Brain microvascular endothelial cell (primary cell): ENCODE results near the gene CKMT2.
A peak's percentile ranks its signal among the peaks of the same experiment; 100 is the strongest.

Experiments
- DNase-seq: peaks from one replicate; pipeline ENCODE4 v3.0.0-alpha.2; 2020
- H3K27ac ChIP-seq: fragments of 250-450 bp; sonication (Bioruptor Pico); 2 replicates; pipeline ENCODE4 v1.5.1; 2020; ENCODE audit warnings: mild to moderate bottlenecking, moderate library complexity
- H3K27me3 ChIP-seq: fragments of 250-450 bp; sonication (Bioruptor Pico); replicated peaks from 2 replicates; pipeline ENCODE4 v1.5.1; 2020; ENCODE audit warnings: mild to moderate bottlenecking
- H3K36me3 ChIP-seq: fragments of 250-450 bp; sonication (Bioruptor Pico); replicated peaks from 2 replicates; pipeline ENCODE4 v1.5.1; 2020; ENCODE audit warnings: mild to moderate bottlenecking
- H3K4me3 ChIP-seq: 2 replicates; pipeline ENCODE4 v1.5.1; 2011; ENCODE audit warnings: low read depth, mild to moderate bottlenecking, control low read depth, low read length, moderate library complexity
- CTCF ChIP-seq: IDR thresholded peaks from 2 replicates; pipeline ENCODE4 v1.5.1; 2011; ENCODE audit warnings: low read depth, mild to moderate bottlenecking, moderate library complexity, low read length, control low read depth, inconsistent platforms; ENCODE audit errors: missing control alignments
- in situ Hi-C: cut with HindIII; loops from 2 replicates; pipeline ENCODE4 v1.10.0; 2017; ENCODE audit warnings: low sequenced_read_pairs, low pct_ligation_motif_present

The CKMT2 gene

GRCh38 chr5:81245871-81246235 is 12.7 kb downstream of the CKMT2 start:
- in situ Hi-C loops, result no loop called here
- no peak for DNase-seq
- no peak overlapping the region for H3K27ac ChIP-seq
- no peaks in the 10 kb centered on the region for H3K36me3 ChIP-seq
- TF ChIP-seq CTCF, result no peak
- H3K27me3 ChIP-seq, result no peaks in the 10 kb centered on the region
- no peak overlapping the region for H3K4me3 ChIP-seq

- in situ Hi-C loops, result no loop called here
- no peak for DNase-seq
- Histone ChIP-seq H3K27me3 (no peaks in the 10 kb centered on the region), H3K4me3 (no peak overlapping the region), H3K36me3 (no peaks in the 10 kb centered on the region), H3K27ac (no peak overlapping the region)
- TF ChIP-seq CTCF, result no peak
These were observed 13.6 kb downstream of the CKMT2 start for GRCh38 chr5:81246697-81247096.

- Histone ChIP-seq H3K27me3 (no peaks in the 10 kb centered on the region), H3K36me3 (no peaks in the 10 kb centered on the region), H3K27ac (no peak overlapping the region), H3K4me3 (no peak overlapping the region)
- in situ Hi-C loops, result no loop called here
- peak; percentile 48 for DNase-seq
- TF ChIP-seq CTCF, result no peak
These were observed 14.4 kb downstream of the CKMT2 start for GRCh38 chr5:81247441-81247972.

- in situ Hi-C loops, result no loop called here
- Histone ChIP-seq H3K27me3 (no peaks in the 10 kb centered on the region), H3K27ac (no peak overlapping the region), H3K36me3 (no peaks in the 10 kb centered on the region), H3K4me3 (no peak overlapping the region)
- no peak for TF ChIP-seq CTCF
- no peak for DNase-seq
These were observed 16.1 kb downstream of the CKMT2 start for GRCh38 chr5:81249240-81249639.

- Histone ChIP-seq H3K27ac (no peak overlapping the region), H3K27me3 (no peaks in the 10 kb centered on the region), H3K4me3 (no peak overlapping the region), H3K36me3 (no peaks in the 10 kb centered on the region)
- no peak for DNase-seq
- TF ChIP-seq CTCF, result no peak
- in situ Hi-C loops, result no loop called here
These were observed 16.9 kb downstream of the CKMT2 start for GRCh38 chr5:81250004-81250403.

DNA sequence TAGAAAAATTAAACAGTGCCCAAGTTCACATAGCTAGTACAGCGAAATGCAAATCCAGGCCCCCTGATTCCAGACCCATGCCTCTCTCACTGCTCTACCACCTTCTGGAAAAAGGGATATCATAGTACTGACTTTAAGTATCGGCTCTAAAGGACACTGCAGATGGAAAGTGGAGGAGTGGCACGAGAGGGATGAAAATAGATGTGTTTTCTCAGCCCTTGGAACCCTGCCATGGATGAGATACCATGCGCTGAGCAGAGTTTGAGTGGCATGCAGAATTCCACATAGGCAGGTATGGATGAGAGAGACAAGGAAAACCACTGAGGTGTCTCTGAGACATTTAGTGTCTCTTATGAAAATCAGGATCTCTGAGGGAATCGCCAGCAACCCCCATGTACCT is 18.8 kb downstream of the CKMT2 start:
- no peak for TF ChIP-seq CTCF
- H3K4me3 ChIP-seq, result no peak overlapping the region
- no peaks in the 10 kb centered on the region for H3K27me3 ChIP-seq
- in situ Hi-C loops, result no loop called here
- DNase-seq, result no peak
- no peaks in the 10 kb centered on the region for H3K36me3 ChIP-seq
- no peak overlapping the region for H3K27ac ChIP-seq
